Measurements from ENCODE around the gene TMEM175. TPM values are rescaled to one million over a fixed set of nuclear protein-coding genes. Genes with fewer than 3 reads are reported as not detected.

Gene TMEM175
- total and polyA plus RNA-seq, 9 of the 15 experiments (the other 6 are each of a cell fraction or from before 2014, with no cell fraction given): 0.13 to 30.9 (median 9.4) TPM

GRCh38 chr4:931960-932712 is at the start of gene TMEM175, which contains the start of gene GAK (continued):
- TF ChIP-seq ZBTB40 (IDR thresholded peaks at IDR 0.05) (peak; percentile 91), ZBTB40 (CRISPR knock-in tag; IDR thresholded peaks at IDR 0.05) (0 out of 2 replicates have a peak, but pooled peaks have one; percentile 33), MYNN (IDR thresholded peaks at IDR 0.05) (no peak), MYNN (CRISPR knock-in tag; IDR thresholded peaks at IDR 0.05) (no peak), ZNF76 (CRISPR knock-in tag; IDR thresholded peaks at IDR 0.05; ENCODE audit: borderline replicate concordance) (no peak), CBX2 (IDR thresholded peaks at IDR 0.05; ENCODE audit: insufficient read depth, low read length, poor library complexity, severe bottlenecking) (no peak), PPARD (CRISPR knock-in tag; IDR thresholded peaks at IDR 0.05) (no peak), TOE1 (IDR thresholded peaks at IDR 0.05; ENCODE audit: borderline replicate concordance) (no peak), TOE1 (CRISPR knock-in tag; IDR thresholded peaks at IDR 0.05; ENCODE audit: borderline replicate concordance, low read depth) (0 out of 2 replicates have a peak, but pooled peaks have one; percentile 60), CREM (IDR thresholded peaks at IDR 0.05; ENCODE audit: low read depth) (peak; percentile 99), PRPF4 (IDR thresholded peaks at IDR 0.05; ENCODE audit: insufficient read depth, low read depth, low read length, poor library complexity, severe bottlenecking) (peak; percentile 39), KHSRP (IDR thresholded peaks at IDR 0.05) (no peak), MLLT1 (IDR thresholded peaks at IDR 0.05) (no peak; a peak in 1 of 4 replicates), MBD2 (IDR thresholded peaks at IDR 0.05; ENCODE audit: borderline replicate concordance, low read depth) (0 out of 2 replicates have a peak, but pooled peaks have one; percentile 28), DMBX1 (CRISPR knock-in tag; IDR thresholded peaks at IDR 0.05; ENCODE audit: borderline replicate concordance) (no peak), SRSF3 (IDR thresholded peaks at IDR 0.05; ENCODE audit: insufficient read depth, low read length) (no peak), JUND (IDR thresholded peaks at IDR 0.05; ENCODE audit: borderline replicate concordance, low read depth, low read length) (peak; percentile 55), JUND (tag; IDR thresholded peaks at IDR 0.05; ENCODE audit: borderline replicate concordance, low read depth, low read length) (peak; percentile 53; the same call in 1 of the 3 replicates)

Measured in K562 (cell line).